ENCODE measurements around the gene PPP1R15A. TPM values are rescaled to one million over a fixed set of nuclear protein-coding genes. Genes with fewer than 3 reads are reported as not detected.
"Not testable (repeated sequence)": the region's sequence is repeated elsewhere in the genome, so short reads cannot be mapped to it uniquely, and the experiment has no call there.

Gene PPP1R15A
- polyA plus RNA-seq, 1 experiment, result 43.0 TPM

- Histone ChIP-seq H3K27me3 (ENCODE audit: control insufficient read depth, insufficient read depth, low read length) (no peaks in the 10 kb centered on the region), H3K36me3 (ENCODE audit: control insufficient read depth, insufficient read depth, low read length) (peaks cover 7% of the 10 kb centered on the region), H3K4me3 (ENCODE audit: low read depth, low read length) (peak overlapping the region; percentile 46)
- ChIA-PET POLR2A (interaction anchor here (0.8 kb wide), 1 partner anchor 244 kb away, joined by 3 read pairs; no protein-coding TSS in a partner anchor), CTCF (interaction anchor here (1.0 to 1.6 kb wide), 3 partner anchors 12 to 79 kb away, joined by 3 to 7 read pairs (median 6); no protein-coding TSS in a partner anchor)
- no peak for DNase-seq (ENCODE audit: low read depth)
- no peak for TF ChIP-seq CTCF (IDR thresholded peaks at IDR 0.05; ENCODE audit: insufficient read depth, low read depth, low read length)
Observed at GRCh38 chr19:48867123-48867745, 5.0 kb upstream of the PPP1R15A start.

- Histone ChIP-seq H3K27me3 (ENCODE audit: control insufficient read depth, insufficient read depth, low read length) (no peaks in the 10 kb centered on the region), H3K36me3 (ENCODE audit: control insufficient read depth, insufficient read depth, low read length) (peaks cover 7% of the 10 kb centered on the region), H3K4me3 (ENCODE audit: low read depth, low read length) (peak overlapping the region; percentile 46)
- ChIA-PET POLR2A (interaction anchor here (0.8 kb wide), 1 partner anchor 244 kb away, joined by 3 read pairs; no protein-coding TSS in a partner anchor), CTCF (interaction anchor here (1.3 to 1.6 kb wide), 2 partner anchors 13 to 80 kb away, joined by 6 to 7 read pairs; no protein-coding TSS in a partner anchor)
- no peak for TF ChIP-seq CTCF (IDR thresholded peaks at IDR 0.05; ENCODE audit: insufficient read depth, low read depth, low read length)
- DNase-seq (ENCODE audit: low read depth), result no peak
Observed at GRCh38 chr19:48867746-48868113, 4.5 kb upstream of the PPP1R15A start.

- ChIA-PET CTCF (interaction anchor here (0.6 to 1.6 kb wide), 4 partner anchors 13 to 80 kb away, joined by 3 to 7 read pairs (median 6); no protein-coding TSS in a partner anchor), POLR2A (no interaction called here)
- peak within 1 kb of the TSS; percentile 46 for H3K4me3 ChIP-seq (ENCODE audit: low read depth, low read length)
- no peak for TF ChIP-seq CTCF (IDR thresholded peaks at IDR 0.05; ENCODE audit: insufficient read depth, low read depth, low read length)
- DNase-seq (ENCODE audit: low read depth), result no peak
- H3K36me3 ChIP-seq (ENCODE audit: control insufficient read depth, insufficient read depth, low read length), result peaks cover 8% of the 10 kb centered on the region
- no peaks in the 10 kb centered on the region for H3K27me3 ChIP-seq (ENCODE audit: control insufficient read depth, insufficient read depth, low read length)
Observed at GRCh38 chr19:48868114-48868886, 3.9 kb upstream of the PPP1R15A start, which contains the start of gene PLEKHA4. TSS of gene PLEKHA4 (minus strand) at chr19:48868617. CDS start at chr19:48867620, 997 bp downstream.

- ChIA-PET CTCF (interaction anchor here (0.7 to 1.3 kb wide), 2 partner anchors 82 to 130 kb away, joined by 3 to 4 read pairs; no protein-coding TSS in a partner anchor), POLR2A (no interaction called here)
- Histone ChIP-seq H3K4me3 (ENCODE audit: low read depth, low read length) (no peak overlapping the region), H3K27me3 (ENCODE audit: control insufficient read depth, insufficient read depth, low read length) (no peaks in the 10 kb centered on the region), H3K36me3 (ENCODE audit: control insufficient read depth, insufficient read depth, low read length) (peaks cover 17% of the 10 kb centered on the region)
- DNase-seq (ENCODE audit: low read depth), result no peak
- no peak for TF ChIP-seq CTCF (IDR thresholded peaks at IDR 0.05; ENCODE audit: insufficient read depth, low read depth, low read length)
Observed at GRCh38 chr19:48870048-48870447, 2.2 kb upstream of the PPP1R15A start.

- POLR2A ChIA-PET, result interaction anchor here (0.6 to 0.7 kb wide), 3 partner anchors 82 to 160 kb away, joined by 3 to 4 read pairs (median 3); no protein-coding TSS in a partner anchor
Observed at GRCh38 chr19:48871471-48872181, 595 bp upstream of the PPP1R15A start.

More at GRCh38 chr19:48871471-48872181, 595 bp upstream of the PPP1R15A start:
- CTCF ChIA-PET, result interaction anchor here (1.3 to 3.5 kb wide), 3 partner anchors 29 to 128 kb away, joined by 4 to 12 read pairs (median 6); no protein-coding TSS in a partner anchor
- H3K27me3 ChIP-seq (ENCODE audit: control insufficient read depth, insufficient read depth, low read length); DNase-seq (ENCODE audit: low read depth); H3K4me3 ChIP-seq (ENCODE audit: low read depth, low read length): not testable (repeated sequence)
- peaks cover 23% of the 10 kb centered on the region for H3K36me3 ChIP-seq (ENCODE audit: control insufficient read depth, insufficient read depth, low read length)

Measured in BJ (cell line).